Liver (tissue), 9 donors: ENCODE results near the gene CIB4. TPM values are rescaled to one million over a fixed set of nuclear protein-coding genes. Genes with fewer than 3 reads are reported as not detected.

ENCODE experiments used
- DNase-seq: peaks from one replicate; pipeline ENCODE4 v3.0.0-alpha.2; 2017; ENCODE audit warnings: low spot score
- H3K27ac ChIP-seq, 2 donors: one replicate each; pipeline ENCODE4 v1.7.0; 2013; ENCODE audit warnings: inconsistent platforms in 2 of 2, low read length in 2 of 2, control low read depth in 1 of 2, low read depth in 1 of 2, mild to moderate bottlenecking in 1 of 2
- H3K27me3 ChIP-seq, 4 donors: one replicate each; pipeline versions ENCODE4 v1.6.1 to v1.7.0; 2013; ENCODE audit warnings: low read length in 3 of 4, inconsistent platforms in 1 of 4, mild to moderate bottlenecking in 1 of 4, moderate library complexity in 1 of 4; ENCODE audit not compliant: control insufficient read depth in 4 of 4, insufficient read depth in 4 of 4
- H3K36me3 ChIP-seq, 4 donors: one replicate each; pipeline versions ENCODE4 v1.6.1 to v1.7.0; 2013; ENCODE audit warnings: low read length in 3 of 4, mild to moderate bottlenecking in 3 of 4, low read depth in 1 of 4, moderate library complexity in 1 of 4; ENCODE audit not compliant: control insufficient read depth in 4 of 4, insufficient read depth in 3 of 4
- H3K4me1 ChIP-seq, 4 donors: one replicate each; pipeline versions ENCODE4 v1.6.1 to v1.7.0; 2013; ENCODE audit warnings: low read length in 3 of 4, mild to moderate bottlenecking in 3 of 4, moderate library complexity in 1 of 4; ENCODE audit not compliant: control insufficient read depth in 4 of 4, insufficient read depth in 4 of 4
- H3K4me3 ChIP-seq, 3 donors: one replicate each; pipeline versions ENCODE4 v1.6.1 to v1.7.0; 2013; ENCODE audit warnings: low read length in 3 of 3, control low read depth in 1 of 3, low read depth in 1 of 3, mild to moderate bottlenecking in 1 of 3
- H3K9ac ChIP-seq, 2 donors: one replicate each; pipeline ENCODE4 v1.7.0; 2013; ENCODE audit warnings: low read length in 2 of 2, mild to moderate bottlenecking in 2 of 2, moderate library complexity in 2 of 2, control low read depth in 1 of 2, low read depth in 1 of 2
- H3K9me3 ChIP-seq, 4 donors: one replicate each; pipeline versions ENCODE4 v1.6.1 to v1.7.0; 2013; ENCODE audit warnings: low read length in 3 of 4; ENCODE audit not compliant: control insufficient read depth in 4 of 4
- ATF3 ChIP-seq: IDR thresholded peaks from 2 replicates; pipeline ENCODE4 v1.6.1; 2016; ENCODE audit warnings: antibody characterized with exemption
- EGR1 ChIP-seq, 2 donors: IDR thresholded peaks; 2 replicates each; pipeline ENCODE4 v1.6.1; 2016 to 2018; ENCODE audit warnings: antibody characterized with exemption in 2 of 2, low read depth in 2 of 2
- FOXA1 ChIP-seq: IDR thresholded peaks from 2 replicates; pipeline ENCODE4 v1.6.1; 2016; ENCODE audit warnings: antibody characterized with exemption
- FOXA2 ChIP-seq: IDR thresholded peaks from 2 replicates; pipeline ENCODE4 v1.6.1; 2016; ENCODE audit warnings: antibody characterized with exemption
- GABPA ChIP-seq, 2 donors: IDR thresholded peaks in 1 of 2; conservative IDR thresholded peaks in 1 of 2; 2 replicates each; pipeline ENCODE4 v1.6.1; 2016; ENCODE audit warnings: antibody characterized with exemption in 2 of 2, mild to moderate bottlenecking in 1 of 2, moderate library complexity in 1 of 2
- HNF4A ChIP-seq, 2 donors: conservative IDR thresholded peaks; 2 replicates each; pipeline ENCODE4 v1.6.1; 2016; ENCODE audit warnings: antibody characterized with exemption in 2 of 2, mild to moderate bottlenecking in 2 of 2
- HNF4G ChIP-seq: IDR thresholded peaks from 2 replicates; pipeline ENCODE4 v1.6.1; 2016; ENCODE audit warnings: antibody characterized with exemption
- JUND ChIP-seq, 2 donors: IDR thresholded peaks; 2 replicates each; pipeline ENCODE4 v1.6.1; 2016; ENCODE audit warnings: antibody characterized with exemption in 2 of 2
- MAX ChIP-seq: IDR thresholded peaks from 2 replicates; pipeline ENCODE4 v1.6.1; 2016; ENCODE audit warnings: antibody characterized with exemption
- NR2F2 ChIP-seq: IDR thresholded peaks from 2 replicates; pipeline ENCODE4 v1.6.1; 2016; ENCODE audit warnings: antibody characterized with exemption
- RAD21 ChIP-seq, 2 donors: IDR thresholded peaks; 2 replicates each; pipeline ENCODE4 v1.6.1; 2016; ENCODE audit warnings: antibody characterized with exemption in 2 of 2, mild to moderate bottlenecking in 2 of 2
- REST ChIP-seq: IDR thresholded peaks from 2 replicates; pipeline ENCODE4 v1.6.1; 2016; ENCODE audit warnings: antibody characterized with exemption, mild to moderate bottlenecking
- RXRA ChIP-seq, 2 donors: IDR thresholded peaks; 2 replicates each; pipeline ENCODE4 v1.6.1; 2017 to 2018; ENCODE audit warnings: antibody characterized with exemption in 2 of 2, mild to moderate bottlenecking in 1 of 2
- SP1 ChIP-seq: IDR thresholded peaks from 2 replicates; pipeline ENCODE4 v1.6.1; 2018; ENCODE audit warnings: antibody characterized with exemption, mild to moderate bottlenecking
- TAF1 ChIP-seq: conservative IDR thresholded peaks from 2 replicates; pipeline ENCODE4 v1.6.1; 2016; ENCODE audit warnings: antibody characterized with exemption, mild to moderate bottlenecking
- YY1 ChIP-seq: IDR thresholded peaks from 2 replicates; pipeline ENCODE4 v1.6.1; 2016; ENCODE audit warnings: antibody characterized with exemption, mild to moderate bottlenecking
- ZBTB33 ChIP-seq: IDR thresholded peaks from 2 replicates; pipeline ENCODE4 v1.6.1; 2016; ENCODE audit warnings: antibody characterized with exemption
- WGBS: extraction: QIAGEN DNeasy Blood & Tissue Kit; methylation state at CpG from one replicate; pipeline ENCODE4 v1.1.7; 2013; 5-methylcytosine and 5-hydroxymethylcytosine counted together
- polyA plus RNA-seq, 2 donors: library from polyadenylated mRNA; stranded (reverse) in 1 of 2; unstranded in 1 of 2; fragments of 200-250 nt in 1 of 2; fragments of >200 nt in 1 of 2; fragmentation: Nextera tagmentation in 1 of 2; extraction: Ambion mirVana in 1 of 2; gene quantifications; one replicate each; pipeline versions ENCODE4 v1.2.1 to v1.2.3, GENCODE V29; 2013 to 2015
- total RNA-seq, 2 donors: library from RNA; depleted of rRNA; stranded (reverse); fragments of >200 nt; gene quantifications; one replicate each; pipeline ENCODE4 v1.2.3, GENCODE V29; 2014
- donor health status: healthy.
- donor health status: healthy.
- donor health status: healthy.
- donor health status: healthy.
- donor health status: healthy.

CIB4 gene
- total and polyA plus RNA-seq, 4 donors, result not detected

GRCh38 chr2:26687328-26687727, 46.2 kb upstream of the CIB4 start:
- no peak overlapping the region for H3K9ac ChIP-seq
- H3K4me3 ChIP-seq, result no peak overlapping the region
- H3K4me1 ChIP-seq, result peaks cover 0 to 2% (median 0%) of the 10 kb centered on the region in 4 donors
- no peak overlapping the region for H3K27ac ChIP-seq
- 83% methylated on average over 4 of the region's 4 CpGs for WGBS
- H3K9me3 ChIP-seq, result no peaks in the 10 kb centered on the region
- TF ChIP-seq EGR1 (IDR thresholded peaks at IDR 0.05; ENCODE audit: low read depth in 2 of 2), result no peak
- TF ChIP-seq MAX, result no peak
- TF ChIP-seq RXRA (IDR thresholded peaks at IDR 0.05), result no peak
- no peak for TF ChIP-seq TAF1
- TF ChIP-seq GABPA (IDR thresholded peaks at IDR 0.05 in 1 of 2, conservative IDR thresholded peaks at IDR 0.05 in 1 of 2), result no peak
- no peak for TF ChIP-seq RAD21 (IDR thresholded peaks at IDR 0.05)
- no peak for TF ChIP-seq FOXA2
- TF ChIP-seq ATF3, result no peak
- no peak for TF ChIP-seq YY1
- no peak for TF ChIP-seq ZBTB33
- TF ChIP-seq JUND (IDR thresholded peaks at IDR 0.05), result no peak
- TF ChIP-seq FOXA1, result no peak
- TF ChIP-seq HNF4A (conservative IDR thresholded peaks at IDR 0.05), result no peak
- no peak for TF ChIP-seq REST
- no peak for TF ChIP-seq SP1
- no peaks in the 10 kb centered on the region for H3K36me3 ChIP-seq
- DNase-seq, result no peak
- H3K27me3 ChIP-seq, result peaks cover 0 to 4% (median 0%) of the 10 kb centered on the region in 4 donors

- H3K27ac ChIP-seq, result no peak overlapping the region
- no peaks in the 10 kb centered on the region for H3K4me1 ChIP-seq
- H3K9ac ChIP-seq, result no peak overlapping the region
- WGBS, result 19% methylated on average over 16 of the region's 16 CpGs
- peaks cover 0 to 4% (median 0%) of the 10 kb centered on the region in 4 donors for H3K27me3 ChIP-seq
- H3K4me3 ChIP-seq, result no peak overlapping the region
- H3K36me3 ChIP-seq, result no peaks in the 10 kb centered on the region
- H3K9me3 ChIP-seq, result no peaks in the 10 kb centered on the region
- no peak for DNase-seq
- TF ChIP-seq SP1 (no peak), EGR1 (IDR thresholded peaks at IDR 0.05; ENCODE audit: low read depth in 2 of 2) (no peak), MAX (no peak), JUND (IDR thresholded peaks at IDR 0.05) (no peak), FOXA1 (no peak), REST (no peak), RAD21 (IDR thresholded peaks at IDR 0.05) (no peak), NR2F2 (no peak), YY1 (no peak), HNF4G (no peak), TAF1 (no peak), GABPA (IDR thresholded peaks at IDR 0.05 in 1 of 2, conservative IDR thresholded peaks at IDR 0.05 in 1 of 2) (no peak), ZBTB33 (no peak)
These were observed 45.0 kb upstream of the CIB4 start for GRCh38 chr2:26685989-26686839.
